ENCODE results near the gene ANKRD11.
"Not testable (repeated sequence)": the region's sequence is repeated elsewhere in the genome, so short reads cannot be mapped to it uniquely, and the experiment has no call there.

The ANKRD11 gene

GRCh38 chr16:89253548-89254287 lies 236.6 kb downstream of the ANKRD11 start:
- in situ Hi-C loops (cut with MboI; ENCODE audit: low sequenced_read_pairs) = no loop called here

GRCh38 chr16:89248196-89248982 lies 242.0 kb downstream of the ANKRD11 start:
- in situ Hi-C loops (cut with MboI; ENCODE audit: low sequenced_read_pairs) = no loop called here

- in situ Hi-C loops (cut with MboI; ENCODE audit: low sequenced_read_pairs) = not testable (repeated sequence)
Observed at GRCh38 chr16:89247734-89248075, 242.7 kb downstream of the ANKRD11 start.

DNA sequence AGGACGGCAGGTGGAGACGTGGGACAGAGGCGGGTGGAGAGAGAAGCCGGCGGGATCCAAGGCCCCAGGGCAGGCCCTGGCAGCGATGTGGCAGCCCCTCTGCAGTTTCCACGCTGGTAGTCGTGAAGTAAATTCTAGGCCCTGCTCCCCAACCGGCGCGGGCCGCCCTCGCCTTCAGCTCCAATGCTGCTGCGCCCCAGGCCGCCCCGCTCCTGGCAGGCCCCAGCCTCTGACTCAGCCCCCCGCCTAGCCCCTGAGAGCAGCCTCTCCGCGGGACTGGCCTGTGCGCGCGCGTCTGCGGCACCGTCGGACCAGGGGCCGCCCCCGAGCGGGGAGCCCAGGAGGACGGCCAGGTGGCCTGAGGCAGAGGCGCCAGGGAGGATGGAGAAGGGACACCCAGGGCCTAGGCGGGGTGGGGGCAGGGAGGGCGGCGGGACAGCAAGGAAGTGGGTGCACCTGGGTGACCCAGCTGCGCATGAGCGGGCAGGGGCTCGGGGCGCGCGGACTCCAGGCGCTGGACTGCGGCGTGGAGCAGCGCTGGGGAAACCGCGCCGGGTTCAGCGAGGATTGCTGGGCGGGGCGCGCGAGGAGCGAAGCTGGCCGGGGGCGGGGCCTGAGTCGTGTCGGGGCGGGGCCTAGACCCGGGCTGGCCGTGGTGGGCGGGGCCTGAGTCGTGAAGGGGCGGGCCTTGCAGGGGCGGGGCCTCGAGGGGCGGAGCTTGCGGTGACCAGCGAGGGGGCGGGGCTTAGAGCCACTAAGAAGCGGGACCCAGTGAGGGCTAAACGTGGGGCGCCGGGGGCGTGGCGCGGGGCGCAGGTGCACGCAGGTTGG lies 243.2 kb downstream of the ANKRD11 start:
- in situ Hi-C loops (cut with MboI; ENCODE audit: low sequenced_read_pairs) = no loop called here

DNA sequence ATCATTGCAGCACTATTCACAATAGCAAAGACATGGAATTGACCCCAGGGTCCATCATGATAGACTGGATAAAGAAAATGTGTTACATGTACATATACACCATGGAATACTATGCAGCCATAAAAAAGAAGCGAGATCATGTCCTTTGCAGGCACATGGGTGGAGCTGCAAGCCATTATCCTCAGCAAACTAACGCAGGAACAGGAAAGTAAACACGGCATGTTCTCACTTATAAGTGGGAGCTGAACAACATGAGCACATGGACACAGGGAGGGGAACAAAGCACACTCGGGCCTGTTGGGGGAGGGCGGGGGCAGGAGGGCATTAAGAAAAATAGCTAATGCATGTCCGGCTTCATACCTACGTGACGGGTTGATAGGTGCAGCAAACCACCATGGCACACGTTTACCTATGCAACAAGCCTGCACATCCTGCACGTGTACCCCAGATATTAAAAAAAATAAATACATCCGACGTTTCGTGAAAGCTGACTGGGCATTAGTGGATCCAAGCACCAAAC lies 243.9 kb downstream of the ANKRD11 start:
- in situ Hi-C loops (cut with MboI; ENCODE audit: low sequenced_read_pairs) = no loop called here

GRCh38 chr16:89244754-89245153 lies 245.6 kb downstream of the ANKRD11 start:
- in situ Hi-C loops (cut with MboI; ENCODE audit: low sequenced_read_pairs) = no loop called here

DNA sequence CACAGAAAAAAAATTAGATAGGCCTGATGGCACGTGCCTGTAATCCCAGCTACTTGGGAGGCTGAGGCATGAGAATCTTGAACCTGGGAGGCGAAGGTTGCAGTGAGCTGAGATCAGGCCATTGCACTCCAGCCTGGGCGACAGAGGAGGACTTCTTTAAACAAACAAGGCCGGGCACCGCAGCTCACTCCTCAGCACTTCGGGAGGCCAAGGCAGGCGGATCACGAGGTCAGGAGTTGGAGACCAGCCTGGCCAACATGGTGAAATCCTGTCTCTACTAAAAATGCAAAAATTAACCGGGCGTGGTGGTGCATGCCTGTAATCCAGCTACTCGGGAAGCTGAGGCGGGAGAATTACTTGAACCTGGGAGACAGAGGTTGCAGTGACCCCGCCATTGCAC lies 246.1 kb downstream of the ANKRD11 start:
- in situ Hi-C loops (cut with MboI; ENCODE audit: low sequenced_read_pairs) = not testable (repeated sequence)

GRCh38 chr16:89243664-89244063 lies 246.7 kb downstream of the ANKRD11 start:
- in situ Hi-C loops (cut with MboI; ENCODE audit: low sequenced_read_pairs) = no loop called here

- in situ Hi-C loops (cut with MboI; ENCODE audit: low sequenced_read_pairs) = no loop called here
Observed at GRCh38 chr16:89242795-89243200, 247.6 kb downstream of the ANKRD11 start.

DNA sequence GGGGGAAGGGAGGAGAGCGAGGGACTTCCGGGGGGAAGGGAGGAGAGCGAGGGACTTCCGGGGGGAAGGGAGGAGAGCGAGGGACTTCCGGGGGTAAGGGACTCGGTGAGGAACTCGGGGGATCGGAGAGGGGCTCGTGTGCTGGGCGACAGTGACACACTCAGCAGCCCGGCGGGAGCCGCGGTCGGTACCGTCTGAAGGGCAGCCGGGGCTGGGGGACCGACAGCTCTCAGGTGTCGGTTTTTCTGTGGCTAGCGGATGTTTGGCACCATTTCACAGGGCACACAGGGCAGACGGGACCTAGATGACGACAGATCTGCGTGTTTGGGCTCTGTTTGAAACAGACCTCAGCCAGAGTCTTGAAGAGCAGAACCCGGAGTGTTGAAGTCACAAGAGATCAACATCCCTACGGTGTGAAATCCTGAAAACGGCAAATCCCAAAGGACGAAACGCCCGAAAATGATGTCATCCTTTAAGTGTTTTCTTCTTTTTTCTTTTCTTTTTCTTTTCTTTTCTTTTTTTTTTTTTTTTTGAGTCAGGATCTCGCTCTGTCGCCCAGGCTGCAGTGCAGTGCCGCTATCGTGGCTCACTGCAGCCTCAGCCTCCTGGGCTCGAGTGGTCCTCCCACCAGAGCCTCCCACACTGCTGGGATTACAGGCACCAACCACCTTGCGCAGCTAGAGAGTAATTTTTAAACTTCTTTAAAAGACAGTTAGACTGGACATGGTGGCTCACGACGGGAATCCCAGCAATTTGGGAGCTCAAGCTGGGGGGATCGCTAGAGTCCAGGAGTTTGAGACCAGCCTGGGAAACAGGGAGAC lies 249.0 kb downstream of the ANKRD11 start:
- in situ Hi-C loops (cut with MboI; ENCODE audit: low sequenced_read_pairs) = no loop called here

- in situ Hi-C loops (cut with MboI; ENCODE audit: low sequenced_read_pairs) = no loop called here
Observed at GRCh38 chr16:89237733-89238132, 252.6 kb downstream of the ANKRD11 start.

- in situ Hi-C loops (cut with MboI; ENCODE audit: low sequenced_read_pairs) = no loop called here
Observed at GRCh38 chr16:89233678-89234490, 256.5 kb downstream of the ANKRD11 start.

DNA sequence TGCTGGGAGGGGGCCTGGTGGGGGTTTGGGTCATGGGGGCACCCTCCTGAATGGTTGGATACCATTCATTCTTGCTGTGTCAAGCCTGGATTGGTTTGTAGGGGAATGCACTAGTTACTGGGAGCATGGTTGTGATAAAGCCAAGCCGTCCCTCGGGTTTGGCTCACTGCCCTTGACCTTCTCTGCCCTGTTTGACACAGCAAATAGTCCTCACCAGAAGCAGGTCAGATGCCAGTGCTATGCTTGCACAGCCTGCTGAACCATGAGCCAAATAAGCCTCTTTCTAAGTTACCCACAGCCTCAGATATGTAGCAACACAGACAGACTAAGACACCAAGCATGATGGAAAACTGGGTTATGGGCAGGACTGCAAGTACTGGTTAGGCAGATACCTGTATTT lies 258.3 kb downstream of the ANKRD11 start:
- in situ Hi-C loops (cut with MboI; ENCODE audit: low sequenced_read_pairs) = no loop called here

- in situ Hi-C loops (cut with MboI; ENCODE audit: low sequenced_read_pairs) = no loop called here
Observed at GRCh38 chr16:89230255-89230654, 260.1 kb downstream of the ANKRD11 start.

GRCh38 chr16:89224665-89225064 lies 265.7 kb downstream of the ANKRD11 start:
- in situ Hi-C loops (cut with MboI; ENCODE audit: low sequenced_read_pairs) = no loop called here

GRCh38 chr16:89222931-89223330 lies 267.4 kb downstream of the ANKRD11 start:
- in situ Hi-C loops (cut with MboI; ENCODE audit: low sequenced_read_pairs) = no loop called here

DNA sequence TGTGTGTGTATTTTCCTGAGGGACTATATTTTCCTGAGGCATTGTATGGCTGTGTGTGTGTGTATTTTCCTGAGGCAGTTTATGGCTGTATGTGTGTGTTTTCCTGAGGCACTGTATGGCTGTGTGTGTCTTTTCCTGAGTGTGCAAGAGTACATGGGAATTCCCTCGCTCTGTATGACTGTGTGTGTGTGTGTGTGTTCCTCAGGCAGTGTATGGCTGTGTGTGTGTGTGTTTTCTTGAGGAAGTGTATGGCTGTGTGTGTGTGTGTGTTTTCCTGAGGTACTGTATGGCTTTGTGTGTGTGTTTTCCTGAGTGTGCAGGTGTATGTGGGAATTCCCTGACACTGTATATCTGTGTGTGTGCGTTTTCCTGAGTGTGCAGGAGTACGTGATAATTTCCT lies 268.8 kb downstream of the ANKRD11 start:
- in situ Hi-C loops (cut with MboI; ENCODE audit: low sequenced_read_pairs) = no loop called here

- in situ Hi-C loops (cut with MboI; ENCODE audit: low sequenced_read_pairs) = no loop called here
Observed at GRCh38 chr16:89219365-89219764, 271.0 kb downstream of the ANKRD11 start.

Data from HL-60/S4 treated with phorbol 12-myristate 13-acetate at 8.2 ng/mL for 4 days and 3 days (cell line).